Heart left ventricle (tissue), 13 donors: ENCODE data around the gene DNAJC10.

Experiments used
- POLR2A ChIP-seq, 2 donors: fragments of 450-650 bp; IDR thresholded peaks; one replicate each; pipeline ENCODE4 v1.6.1; 2017; ENCODE audit warnings: antibody characterized with exemption in 2 of 2, mild to moderate bottlenecking in 2 of 2, moderate library complexity in 2 of 2
- TF ChIP-seq, protein P1 (sequence below), 12 donors: fragments of 200-600 bp; sonication (generic) in 4 of 12; IDR thresholded peaks; one replicate each; pipeline versions ENCODE4 v1.5.0 to v1.8.0; 2018 to 2022; ENCODE audit warnings: antibody characterized with exemption in 12 of 12, mild to moderate bottlenecking in 5 of 12
- donor health status: ischemic (EF 13 %, LVEDD 7.1; RV severe dilation, severe dysfunction).
- donor health status: DM: no; HTN: yes; CAD: no.
- donor health status: DM: no; HTN: no; CAD: no.
- donor health status: ischemic (EF 25% LVEDD 6.9; RV normal size, moderate dysfunction).
- donor health status: ischemic (EF 25% LVEDD 5.7; RV mildly dilated, moderate dysfunction).
- donor health status: ischemic (EF 35%, LVEDD 5.7; RV mildly dilated, moderate dysfunction).
- donor health status: nonischemic (EF 11% LVEDD 7.7; RV severe dilation, severe dysfunction).
- donor health status: DM: yes; HTN: yes; CAD: no.
- donor health status: PGD.
- donor health status: ischemic (EF 29% LVEDD 5.4; RV normal size, mild dysfunction).
- donor health status: nonischemic (EF 23%, LVEDD 6.1; RV moderate dilation, normal function).

DNA sequence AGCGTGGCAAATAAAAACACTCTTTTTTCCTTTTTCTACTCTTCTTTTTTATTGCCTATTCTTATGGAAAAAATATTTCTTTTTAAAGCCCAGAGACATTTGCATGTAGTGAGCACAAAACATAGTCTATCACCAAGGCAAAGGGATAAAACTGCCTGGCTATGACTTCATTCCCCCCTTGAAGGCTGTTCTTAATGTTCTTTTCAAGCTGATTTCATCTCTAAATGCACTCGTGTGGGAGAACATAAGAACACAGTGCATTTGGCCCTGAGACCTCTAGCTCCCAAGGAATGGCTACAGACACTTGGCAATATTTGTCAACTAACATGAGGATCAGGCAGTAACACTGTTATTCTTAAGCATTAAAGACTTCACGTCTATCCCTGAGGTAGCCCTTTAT lies 17.4 kb upstream of the DNAJC10 start:
- TF ChIP-seq, protein P1, sequence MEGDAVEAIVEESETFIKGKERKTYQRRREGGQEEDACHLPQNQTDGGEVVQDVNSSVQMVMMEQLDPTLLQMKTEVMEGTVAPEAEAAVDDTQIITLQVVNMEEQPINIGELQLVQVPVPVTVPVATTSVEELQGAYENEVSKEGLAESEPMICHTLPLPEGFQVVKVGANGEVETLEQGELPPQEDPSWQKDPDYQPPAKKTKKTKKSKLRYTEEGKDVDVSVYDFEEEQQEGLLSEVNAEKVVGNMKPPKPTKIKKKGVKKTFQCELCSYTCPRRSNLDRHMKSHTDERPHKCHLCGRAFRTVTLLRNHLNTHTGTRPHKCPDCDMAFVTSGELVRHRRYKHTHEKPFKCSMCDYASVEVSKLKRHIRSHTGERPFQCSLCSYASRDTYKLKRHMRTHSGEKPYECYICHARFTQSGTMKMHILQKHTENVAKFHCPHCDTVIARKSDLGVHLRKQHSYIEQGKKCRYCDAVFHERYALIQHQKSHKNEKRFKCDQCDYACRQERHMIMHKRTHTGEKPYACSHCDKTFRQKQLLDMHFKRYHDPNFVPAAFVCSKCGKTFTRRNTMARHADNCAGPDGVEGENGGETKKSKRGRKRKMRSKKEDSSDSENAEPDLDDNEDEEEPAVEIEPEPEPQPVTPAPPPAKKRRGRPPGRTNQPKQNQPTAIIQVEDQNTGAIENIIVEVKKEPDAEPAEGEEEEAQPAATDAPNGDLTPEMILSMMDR (IDR thresholded peaks at IDR 0.05): no peak
- no peak for TF ChIP-seq POLR2A (IDR thresholded peaks at IDR 0.05)
